GM19438 (cell line): ENCODE results near the gene SSNA1.

Source experiments
- ATAC-seq: cut with Tn5 transposase; IDR thresholded peaks from one replicate; pipeline ENCODE4 v1.9.1; 2021; ENCODE audit warnings: low read depth; ENCODE audit not compliant: unreplicated experiment

The SSNA1 gene, protein sequence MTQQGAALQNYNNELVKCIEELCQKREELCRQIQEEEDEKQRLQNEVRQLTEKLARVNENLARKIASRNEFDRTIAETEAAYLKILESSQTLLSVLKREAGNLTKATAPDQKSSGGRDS

DNA sequence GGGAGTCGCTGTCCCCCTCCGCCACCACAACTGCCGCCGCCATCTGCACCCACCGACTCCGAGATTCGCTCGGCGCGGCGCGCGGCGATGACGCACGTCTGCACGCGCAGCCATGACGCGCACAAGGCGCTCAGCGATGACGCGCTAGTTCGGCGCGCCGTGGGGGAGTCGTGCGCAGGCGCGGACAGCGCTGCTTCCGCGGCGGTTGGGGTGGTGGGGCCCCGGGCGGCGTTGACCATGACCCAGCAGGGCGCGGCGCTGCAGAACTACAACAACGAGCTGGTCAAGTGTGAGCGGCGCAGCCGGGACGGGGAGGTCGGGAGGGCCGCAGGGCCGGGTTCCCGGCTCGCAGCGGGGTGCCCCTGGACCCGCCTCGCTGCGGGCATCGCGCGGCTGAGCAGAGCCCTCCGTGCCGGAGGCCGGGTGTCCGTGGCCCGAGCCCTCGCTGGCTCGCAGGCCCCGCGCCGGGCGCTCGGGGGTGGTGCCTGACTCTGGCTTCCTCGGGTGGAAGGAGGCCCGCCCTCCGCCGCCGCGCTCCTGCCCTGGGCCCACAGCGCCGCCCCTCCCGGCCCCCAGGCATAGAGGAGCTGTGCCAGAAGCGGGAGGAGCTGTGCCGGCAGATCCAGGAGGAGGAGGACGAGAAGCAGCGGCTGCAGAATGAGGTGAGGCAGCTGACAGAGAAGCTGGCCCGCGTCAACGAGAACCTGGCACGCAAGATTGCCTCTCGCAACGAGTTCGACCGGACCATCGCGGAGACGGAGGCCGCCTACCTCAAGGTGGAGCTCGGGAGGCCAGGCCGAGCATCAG is at the start of gene SSNA1, which contains the start of gene ANAPC2:
TSS of gene SSNA1 (plus strand) at position 187 of the 807 bp plus-strand sequence. CDS start at position 238, 51 bp downstream.
TSS of gene ANAPC2 (minus strand) at position 71 of the 807 bp plus-strand sequence. CDS start at position 43, 28 bp downstream.
- ATAC-seq, result peak; percentile 75

DNA sequence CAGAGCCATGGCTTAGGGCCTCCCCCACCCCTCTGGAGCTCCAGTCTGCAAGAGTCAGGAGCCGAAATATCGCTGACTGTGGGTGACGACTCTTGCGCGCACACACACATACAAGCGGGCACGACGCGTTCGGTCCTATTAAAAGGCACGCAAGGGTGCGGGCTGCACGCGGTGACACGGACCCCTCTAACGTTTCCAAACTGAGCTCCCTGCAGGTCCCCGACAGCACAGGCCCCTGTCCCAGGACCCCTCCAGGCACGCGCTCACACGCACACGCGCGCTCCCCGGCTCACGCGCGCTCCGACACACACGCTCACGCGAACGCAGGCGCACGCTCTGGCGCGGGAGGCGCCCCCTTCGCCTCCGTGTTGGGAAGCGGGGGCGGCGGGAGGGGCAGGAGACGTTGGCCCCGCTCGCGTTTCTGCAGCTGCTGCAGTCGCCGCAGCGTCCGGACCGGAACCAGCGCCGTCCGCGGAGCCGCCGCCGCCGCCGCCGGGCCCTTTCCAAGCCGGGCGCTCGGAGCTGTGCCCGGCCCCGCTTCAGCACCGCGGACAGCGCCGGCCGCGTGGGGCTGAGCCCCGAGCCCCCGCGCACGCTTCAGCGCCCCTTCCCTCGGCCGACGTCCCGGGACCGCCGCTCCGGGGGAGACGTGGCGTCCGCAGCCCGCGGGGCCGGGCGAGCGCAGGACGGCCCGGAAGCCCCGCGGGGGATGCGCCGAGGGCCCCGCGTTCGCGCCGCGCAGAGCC is 49.6 kb upstream of the SSNA1 start, which contains the start of gene GRIN1:
TSS of gene GRIN1 (plus strand) at position 433 of the 746 bp plus-strand sequence. CDS start 333 bp downstream, outside the sequence.
- ATAC-seq, result no peak

DNA sequence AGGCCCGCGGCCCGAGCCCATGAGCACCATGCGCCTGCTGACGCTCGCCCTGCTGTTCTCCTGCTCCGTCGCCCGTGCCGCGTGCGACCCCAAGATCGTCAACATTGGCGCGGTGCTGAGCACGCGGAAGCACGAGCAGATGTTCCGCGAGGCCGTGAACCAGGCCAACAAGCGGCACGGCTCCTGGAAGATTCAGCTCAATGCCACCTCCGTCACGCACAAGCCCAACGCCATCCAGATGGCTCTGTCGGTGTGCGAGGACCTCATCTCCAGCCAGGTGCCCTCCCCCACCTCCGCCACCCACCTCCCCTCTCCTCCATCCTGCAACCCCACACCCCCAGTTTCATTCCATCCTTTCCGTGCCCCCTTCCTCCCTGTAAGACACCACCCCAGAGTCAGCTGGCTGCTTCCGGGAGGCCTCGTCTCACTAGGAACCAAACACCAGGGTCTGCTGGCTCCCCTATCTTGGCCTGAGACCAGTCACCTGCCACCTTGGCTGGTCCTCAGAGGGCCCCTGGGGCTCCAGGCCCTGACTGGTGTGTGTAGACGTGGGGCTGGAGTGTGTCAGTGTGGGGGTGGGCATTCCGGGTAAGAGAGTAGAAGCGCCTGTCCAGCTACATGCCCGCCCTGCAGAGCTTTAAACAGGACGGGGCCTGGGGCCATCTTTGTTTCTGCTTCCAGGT is 48.9 kb upstream of the SSNA1 start:
- ATAC-seq, result no peak

DNA sequence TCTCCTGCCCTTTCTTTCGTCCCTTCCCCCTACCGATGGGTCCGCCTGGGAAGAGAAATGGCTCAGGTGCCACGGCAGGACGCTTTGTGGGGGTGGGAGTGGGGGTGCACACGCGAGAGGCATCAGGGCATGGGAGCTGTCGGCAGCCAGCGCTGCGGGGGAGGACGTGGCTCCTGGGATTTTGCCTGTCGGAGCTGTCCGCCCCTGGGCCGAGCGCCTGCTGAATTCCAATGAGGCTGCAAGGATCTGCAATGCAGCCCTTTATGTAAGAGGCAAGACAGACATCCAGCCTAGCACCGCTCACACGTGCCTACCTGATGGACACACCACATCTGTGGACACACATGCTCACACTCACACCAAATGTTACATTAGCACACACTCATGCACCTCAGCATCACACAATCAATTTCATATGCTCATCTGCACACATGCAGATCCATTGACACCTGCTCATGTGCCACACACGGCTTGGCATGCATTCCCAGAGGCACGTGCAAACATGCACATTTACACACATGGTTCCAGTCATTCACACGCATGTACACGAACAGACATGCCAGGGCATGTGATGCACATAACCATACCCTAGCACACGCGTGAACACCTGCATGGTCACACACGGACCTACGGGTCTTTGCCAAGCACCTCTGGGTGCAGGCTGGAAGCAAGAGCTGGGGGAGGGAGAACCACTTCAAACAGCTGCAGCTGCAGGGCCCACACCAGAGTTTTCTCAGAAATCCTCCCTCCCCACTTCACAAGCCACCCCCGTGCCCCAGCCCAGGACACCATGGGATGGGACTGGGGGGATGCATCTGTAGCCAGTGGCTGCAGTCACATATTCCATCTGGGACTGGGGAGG is 48.1 kb upstream of the SSNA1 start:
- ATAC-seq, result no peak

DNA sequence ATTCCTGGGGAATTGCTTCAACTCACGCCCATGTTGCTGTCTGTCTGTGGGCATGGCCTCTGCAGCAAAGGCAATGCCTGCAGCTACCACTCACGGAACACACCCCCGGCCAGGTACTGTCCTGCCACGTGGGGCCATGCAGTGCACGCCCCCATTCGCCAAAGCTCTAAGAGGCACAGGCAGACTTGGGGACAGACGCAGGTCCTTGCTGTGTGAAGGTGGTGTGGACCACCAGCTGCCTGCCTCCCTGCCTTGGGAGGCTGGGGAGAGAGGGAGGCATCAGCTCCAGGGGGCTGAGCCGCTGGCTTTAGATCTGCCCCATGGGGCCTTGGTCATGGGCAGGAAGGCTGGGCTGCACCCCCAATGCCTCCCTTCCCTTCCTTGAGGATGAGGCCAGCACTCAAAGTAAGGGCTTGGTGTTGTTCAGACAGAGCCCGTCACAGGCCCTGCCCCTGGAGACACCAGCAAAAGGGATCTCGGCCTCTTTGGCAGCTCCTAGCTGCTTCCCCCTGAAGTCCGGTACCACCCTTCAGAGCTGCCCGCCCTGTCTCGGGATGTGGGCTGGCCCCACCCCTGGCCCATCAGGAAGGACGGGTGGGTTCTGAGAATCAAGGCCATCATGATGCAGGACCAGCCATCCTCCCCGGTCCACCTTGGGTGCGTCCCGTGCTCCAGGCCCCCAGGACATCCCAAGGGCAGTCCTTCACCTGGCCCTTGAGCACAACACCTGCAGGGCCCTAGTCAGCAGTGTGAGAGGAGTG is 47.2 kb upstream of the SSNA1 start:
- no peak for ATAC-seq

DNA sequence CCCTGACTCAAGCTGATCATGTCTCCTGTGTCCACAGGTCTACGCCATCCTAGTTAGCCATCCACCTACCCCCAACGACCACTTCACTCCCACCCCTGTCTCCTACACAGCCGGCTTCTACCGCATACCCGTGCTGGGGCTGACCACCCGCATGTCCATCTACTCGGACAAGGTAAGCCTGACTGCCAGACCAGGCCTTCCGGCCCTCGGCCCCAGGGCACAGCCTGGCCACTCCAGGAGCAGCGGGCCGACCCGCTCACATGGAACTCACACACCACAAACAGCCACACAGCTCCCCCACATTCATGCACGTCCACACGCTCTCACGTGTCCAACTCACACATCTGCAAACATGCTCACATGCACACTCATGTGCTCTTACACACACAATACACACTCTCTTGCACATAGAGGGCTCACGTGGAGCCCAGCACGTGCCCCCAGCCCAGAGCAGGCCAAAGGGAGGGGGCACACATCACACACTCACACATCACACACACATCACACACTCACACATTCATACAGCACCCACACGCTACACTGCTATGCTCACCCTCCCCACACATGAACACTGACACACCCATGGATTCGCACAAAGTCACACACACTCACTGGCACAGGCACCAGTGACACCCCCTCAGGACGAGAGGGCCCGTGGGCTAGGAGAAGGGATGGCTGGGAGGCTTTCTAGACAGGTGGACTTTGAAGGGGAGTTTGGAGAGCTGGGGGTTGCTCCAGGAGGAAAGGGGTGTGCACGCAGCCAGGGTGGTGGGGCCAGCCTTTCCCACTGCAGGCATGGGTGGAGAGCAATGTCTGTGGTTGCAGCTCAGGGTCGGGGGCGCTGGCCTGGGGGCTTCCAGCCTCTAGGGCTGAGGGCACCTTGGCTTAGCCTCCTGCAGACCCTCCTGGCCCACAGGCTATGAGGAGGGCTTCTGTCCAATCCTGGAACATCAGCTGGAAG is 46.2 kb upstream of the SSNA1 start:
- ATAC-seq, result no peak

DNA sequence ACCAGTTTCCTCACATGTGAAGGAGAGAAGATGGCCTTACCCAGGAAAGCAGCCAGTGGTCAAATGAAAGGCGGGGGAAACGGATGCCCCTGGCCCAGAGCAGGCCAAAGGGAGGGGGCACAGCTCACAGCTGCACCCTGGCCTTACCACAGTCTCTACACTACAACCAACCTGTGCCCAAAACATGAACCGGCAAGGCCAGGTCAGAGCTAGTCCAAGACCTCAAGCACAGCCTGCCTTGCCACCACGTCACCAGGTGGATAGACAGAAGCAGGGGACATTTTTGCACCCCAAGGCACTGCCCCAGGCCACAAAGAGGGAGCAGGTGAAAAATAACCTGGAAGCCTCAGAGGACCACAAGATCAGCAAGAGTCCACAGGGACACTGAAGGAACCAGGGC is 45.0 kb upstream of the SSNA1 start:
- no peak for ATAC-seq

DNA sequence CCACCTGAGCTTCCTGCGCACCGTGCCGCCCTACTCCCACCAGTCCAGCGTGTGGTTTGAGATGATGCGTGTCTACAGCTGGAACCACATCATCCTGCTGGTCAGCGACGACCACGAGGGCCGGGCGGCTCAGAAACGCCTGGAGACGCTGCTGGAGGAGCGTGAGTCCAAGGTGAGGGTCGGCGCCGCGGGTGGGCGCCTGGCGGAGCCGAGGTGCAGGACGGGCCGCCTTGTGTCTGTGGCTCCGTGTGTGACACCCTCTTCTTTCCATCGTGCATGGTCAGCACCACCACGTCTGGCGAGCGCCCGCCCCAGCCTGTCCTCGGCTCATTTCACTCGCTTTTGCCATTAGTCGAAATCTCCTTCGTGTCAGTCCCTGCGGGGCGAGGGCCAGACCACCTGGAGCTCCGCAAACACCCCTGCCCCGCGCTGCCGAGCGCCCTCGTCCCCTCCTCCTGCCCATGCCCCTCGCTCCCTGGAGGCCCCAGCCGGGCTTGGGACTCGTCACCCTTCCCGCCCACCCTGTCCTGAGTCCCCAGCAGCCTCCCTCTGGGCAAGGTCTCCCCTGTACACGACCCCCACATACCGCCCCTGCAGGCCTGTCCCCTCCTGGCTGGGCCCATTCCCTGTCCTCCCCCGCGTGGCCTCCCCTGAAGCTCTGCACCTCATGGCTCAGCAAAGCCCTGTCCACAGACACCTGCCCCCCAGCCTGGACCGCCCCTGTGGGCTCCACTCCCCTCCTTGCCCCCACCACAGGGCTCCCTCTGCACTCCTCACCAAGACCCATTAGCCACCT is 42.5 kb upstream of the SSNA1 start:
- no peak for ATAC-seq

DNA sequence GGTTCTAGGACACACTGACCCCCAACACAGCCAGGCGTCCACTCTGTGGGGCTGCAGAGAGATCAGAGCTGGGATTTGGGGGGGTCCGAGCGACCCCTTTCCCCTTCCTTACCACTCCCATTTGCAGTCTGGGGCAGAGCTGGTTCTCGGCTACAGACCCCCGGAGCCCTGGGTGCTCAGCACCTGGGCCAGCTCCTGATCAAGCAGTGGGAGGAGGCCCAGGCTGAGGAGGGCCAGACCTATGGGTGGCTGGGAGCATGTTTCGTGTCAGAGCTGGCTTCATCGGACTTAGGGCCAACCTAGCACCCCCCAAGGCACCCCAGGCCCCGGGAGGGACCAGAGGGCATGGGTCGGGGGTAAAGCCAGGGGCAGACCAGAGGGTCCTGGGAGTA is 42.0 kb upstream of the SSNA1 start:
- ATAC-seq, result no peak

DNA sequence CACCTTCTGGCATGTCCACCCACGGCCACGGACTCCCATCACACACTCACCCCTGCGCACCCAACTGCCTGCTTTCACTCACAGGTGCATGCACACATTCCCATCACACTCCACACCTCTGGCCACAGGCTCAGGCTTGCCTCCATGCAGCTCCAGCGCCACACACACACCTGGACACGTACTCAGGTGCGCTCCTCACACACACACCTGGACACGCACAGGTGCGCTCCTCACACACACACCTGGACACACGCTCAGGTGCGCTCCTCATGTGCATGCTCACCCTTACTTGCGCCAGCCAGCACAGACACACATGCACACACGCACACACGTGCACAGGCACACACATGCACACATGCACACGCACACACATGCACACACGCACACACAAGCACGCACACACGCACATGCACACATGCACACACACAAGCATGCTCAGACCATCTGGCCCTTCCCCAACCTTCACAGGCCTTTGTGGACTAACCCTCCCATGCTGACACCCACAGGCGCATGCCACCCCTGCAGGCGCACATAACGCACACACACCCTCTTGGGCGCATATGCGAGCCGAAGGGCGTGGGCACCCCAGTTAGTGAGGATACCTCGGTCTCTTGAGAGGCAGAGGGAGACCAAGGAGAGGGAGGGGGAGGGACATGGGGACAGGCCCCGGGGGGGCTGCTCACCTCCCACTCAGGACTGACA is 41.2 kb upstream of the SSNA1 start:
- no peak for ATAC-seq

DNA sequence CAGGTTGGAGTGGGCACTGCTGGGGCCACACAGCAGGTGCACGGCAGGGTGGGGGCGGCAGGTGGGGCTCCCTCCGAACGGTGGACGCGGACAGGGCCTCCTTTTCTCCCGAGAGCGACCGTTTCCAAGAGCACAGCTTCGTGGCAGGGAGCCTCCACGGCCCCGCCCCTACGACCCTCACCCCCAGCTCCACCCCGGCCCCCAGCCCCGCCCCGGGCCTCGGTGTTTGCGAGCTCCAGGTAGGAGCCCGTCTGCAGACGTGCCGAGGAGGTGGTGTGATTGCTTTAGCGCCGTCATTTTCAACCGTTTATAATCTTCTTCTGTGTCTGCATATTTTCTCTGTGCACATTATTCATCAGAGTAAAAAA is 40.7 kb upstream of the SSNA1 start:
- ATAC-seq, result no peak

DNA sequence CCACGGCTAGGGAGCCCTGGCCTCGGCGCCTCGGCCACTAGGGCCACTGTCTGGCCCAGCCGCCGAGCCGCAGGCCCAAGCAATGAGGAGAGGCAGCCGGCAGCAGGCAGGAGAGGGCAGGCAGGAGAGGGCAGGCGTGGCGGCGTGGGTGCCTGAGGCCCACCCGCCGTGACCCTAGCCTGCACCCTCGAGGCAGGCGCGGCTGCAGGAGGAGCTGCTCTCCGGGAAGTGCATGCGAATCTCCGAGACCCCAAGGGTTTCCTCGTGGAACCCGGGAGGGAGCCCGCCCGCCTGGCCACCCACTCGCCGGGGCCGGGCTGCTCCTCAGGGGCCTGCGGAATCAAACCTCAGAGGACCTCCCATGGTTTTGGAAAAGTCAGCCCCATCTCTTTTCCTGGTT is 40.2 kb upstream of the SSNA1 start:
- no peak for ATAC-seq

DNA sequence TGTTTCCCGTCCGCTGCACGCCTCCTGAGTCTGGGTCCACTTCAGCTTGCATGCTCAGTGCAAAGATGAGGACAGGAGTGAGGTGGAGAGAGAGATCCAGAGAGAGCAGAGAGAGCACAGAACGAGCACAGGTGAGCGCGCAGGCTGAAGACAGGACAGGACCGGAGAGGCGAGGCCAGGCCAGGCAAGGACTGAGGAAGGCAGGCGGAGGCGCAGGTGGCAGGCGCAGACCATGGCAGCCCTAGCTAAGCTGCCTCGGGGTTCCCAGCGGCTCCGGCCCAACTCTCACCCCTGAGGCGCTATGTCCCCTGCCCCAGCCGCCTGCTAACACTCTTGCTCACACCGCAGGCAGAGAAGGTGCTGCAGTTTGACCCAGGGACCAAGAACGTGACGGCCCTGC is 39.8 kb upstream of the SSNA1 start:
- no peak for ATAC-seq

DNA sequence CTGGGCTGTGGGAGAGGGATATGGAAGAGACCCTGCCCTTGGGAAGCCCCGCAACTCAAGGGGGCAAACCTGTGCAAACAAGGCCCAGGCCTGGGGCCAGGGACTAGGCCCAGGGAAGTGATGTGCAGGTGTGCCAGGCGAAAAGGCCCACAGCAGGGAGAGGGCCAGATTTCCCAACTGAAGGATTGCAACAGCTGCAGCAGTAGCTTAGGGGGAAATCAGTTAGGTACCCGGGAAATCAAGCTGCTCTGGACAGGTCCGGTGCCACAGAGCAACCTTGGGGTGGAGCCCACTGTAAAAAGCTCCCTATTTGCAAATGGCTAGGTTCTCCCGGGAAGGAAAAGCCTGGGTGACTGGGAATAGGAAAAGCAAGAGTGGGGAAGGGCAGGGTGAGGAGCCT is 39.1 kb upstream of the SSNA1 start:
- no peak for ATAC-seq

DNA sequence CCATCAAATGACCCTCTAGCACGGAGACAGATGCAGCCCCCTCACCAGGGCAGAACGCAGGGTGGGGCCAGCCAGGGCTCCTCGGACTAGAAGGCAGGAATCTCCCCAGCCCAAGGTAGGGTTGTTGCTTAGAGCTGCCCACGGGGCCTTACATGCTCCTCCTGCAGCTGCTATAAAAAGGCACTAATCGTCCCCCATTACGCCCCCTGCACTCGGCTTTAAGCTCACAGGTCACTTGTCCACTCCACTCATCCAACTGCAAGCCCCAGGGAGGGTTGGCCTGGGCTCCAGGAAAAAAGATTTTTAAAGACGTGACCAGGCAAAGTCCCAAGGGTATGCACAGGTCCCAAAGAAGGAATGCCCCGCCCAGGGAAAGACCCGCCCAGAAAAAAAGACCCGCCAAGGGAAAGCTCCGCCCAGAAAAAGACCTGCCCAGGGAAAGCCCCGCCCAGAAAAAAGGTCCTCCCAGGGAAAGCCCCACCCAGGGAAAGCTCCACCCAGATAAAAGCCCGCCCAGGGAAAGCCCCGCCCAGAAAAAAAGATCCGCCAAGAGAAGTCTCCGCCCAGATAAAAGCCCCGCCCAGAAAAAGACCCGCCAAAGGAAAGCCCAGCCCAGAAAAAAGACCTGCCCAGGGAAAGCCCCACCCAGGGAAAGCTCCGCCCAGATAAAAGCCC is 38.4 kb upstream of the SSNA1 start:
- ATAC-seq, result peak; percentile 11
